ENCODE data around the gene SYNE3. TPM values are rescaled to one million over a fixed set of nuclear protein-coding genes. Genes with fewer than 3 reads are reported as not detected.

SYNE3 gene
- polyA plus RNA-seq, 1 donor (not counting 4 experiments of a cell fraction or from before 2014, with no cell fraction given) = 1.0 TPM

DNA sequence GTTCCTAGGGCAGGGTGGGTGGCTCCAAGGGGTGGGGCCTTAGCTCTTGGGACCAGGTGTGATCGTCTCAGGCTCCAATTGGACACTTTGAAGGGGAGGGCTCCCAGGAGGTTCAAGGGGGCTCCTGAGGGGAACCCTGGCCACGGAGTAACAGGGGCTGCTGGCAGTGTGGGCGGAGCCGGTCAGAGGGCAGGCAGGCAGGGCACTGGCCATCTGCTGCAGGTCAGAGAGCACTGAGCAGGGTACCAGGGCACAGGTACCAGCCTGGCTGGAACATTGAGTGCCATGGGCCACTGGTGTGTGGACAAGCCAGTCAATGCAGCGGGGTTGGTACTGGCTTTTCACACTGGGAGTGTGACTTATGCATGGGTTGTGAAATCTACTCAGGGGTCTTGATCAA is 32.2 kb downstream of the SYNE3 start:
- Histone ChIP-seq H3K4me2 (ENCODE audit: control insufficient read depth, extremely low read depth, insufficient read depth, low read depth, low read length) (no peak overlapping the region), H4K20me1 (ENCODE audit: control insufficient read depth, extremely low read depth, insufficient read depth, low read length) (peaks cover 5% of the 10 kb centered on the region), H3K79me2 (ENCODE audit: control insufficient read depth, insufficient read depth, low read length) (no peaks in the 10 kb centered on the region), H3K4me1 (ENCODE audit: control insufficient read depth, extremely low read depth, insufficient read depth, low read length) (peaks cover 22% of the 10 kb centered on the region), H3K36me3 (ENCODE audit: control insufficient read depth in 2 of 2, extremely low read depth in 1 of 2, insufficient read depth in 2 of 2, low read length in 2 of 2) (no peaks in the 10 kb centered on the region), H3K9me1 (ENCODE audit: control insufficient read depth, extremely low read depth, insufficient read depth, low read length) (peaks cover 7% of the 10 kb centered on the region), H3K9me3 (ENCODE audit: control insufficient read depth, low read depth, low read length) (no peaks in the 10 kb centered on the region), H3K4me3 (ENCODE audit: control insufficient read depth in 2 of 3, extremely low read depth in 1 of 3, insufficient read depth in 2 of 3, low read depth in 1 of 3, low read length in 3 of 3) (no peak overlapping the region), H3K27ac (ENCODE audit: control insufficient read depth, insufficient read depth, low read length) (no peak overlapping the region), H3K9ac (ENCODE audit: control insufficient read depth, extremely low read depth, insufficient read depth, low read length) (no peak overlapping the region), H2AFZ (ENCODE audit: control insufficient read depth, low read length) (no peak overlapping the region), H3K27me3 (ENCODE audit: control insufficient read depth, extremely low read depth, insufficient read depth, low read length) (no peaks in the 10 kb centered on the region)
- dilution Hi-C loops (cut with MboI; ENCODE audit: extremely low pct_ligation_motif_present, low sequenced_read_pairs) = no loop called here
- TF ChIP-seq EZH2 (IDR thresholded peaks at IDR 0.05; ENCODE audit: low read length) = no peak
- TF ChIP-seq, protein P1, sequence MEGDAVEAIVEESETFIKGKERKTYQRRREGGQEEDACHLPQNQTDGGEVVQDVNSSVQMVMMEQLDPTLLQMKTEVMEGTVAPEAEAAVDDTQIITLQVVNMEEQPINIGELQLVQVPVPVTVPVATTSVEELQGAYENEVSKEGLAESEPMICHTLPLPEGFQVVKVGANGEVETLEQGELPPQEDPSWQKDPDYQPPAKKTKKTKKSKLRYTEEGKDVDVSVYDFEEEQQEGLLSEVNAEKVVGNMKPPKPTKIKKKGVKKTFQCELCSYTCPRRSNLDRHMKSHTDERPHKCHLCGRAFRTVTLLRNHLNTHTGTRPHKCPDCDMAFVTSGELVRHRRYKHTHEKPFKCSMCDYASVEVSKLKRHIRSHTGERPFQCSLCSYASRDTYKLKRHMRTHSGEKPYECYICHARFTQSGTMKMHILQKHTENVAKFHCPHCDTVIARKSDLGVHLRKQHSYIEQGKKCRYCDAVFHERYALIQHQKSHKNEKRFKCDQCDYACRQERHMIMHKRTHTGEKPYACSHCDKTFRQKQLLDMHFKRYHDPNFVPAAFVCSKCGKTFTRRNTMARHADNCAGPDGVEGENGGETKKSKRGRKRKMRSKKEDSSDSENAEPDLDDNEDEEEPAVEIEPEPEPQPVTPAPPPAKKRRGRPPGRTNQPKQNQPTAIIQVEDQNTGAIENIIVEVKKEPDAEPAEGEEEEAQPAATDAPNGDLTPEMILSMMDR (optimal IDR thresholded peaks at IDR 0.05 in 1 of 3, IDR thresholded peaks at IDR 0.05 in 1 of 3, conservative IDR thresholded peaks at IDR 0.05 in 1 of 3; ENCODE audit: extremely low read depth in 1 of 3, insufficient read depth in 2 of 3, low read length in 3 of 3) = no peak
- no peak for DNase-seq (ENCODE audit: low read depth, low spot score)
- no peak for FAIRE-seq

DNA sequence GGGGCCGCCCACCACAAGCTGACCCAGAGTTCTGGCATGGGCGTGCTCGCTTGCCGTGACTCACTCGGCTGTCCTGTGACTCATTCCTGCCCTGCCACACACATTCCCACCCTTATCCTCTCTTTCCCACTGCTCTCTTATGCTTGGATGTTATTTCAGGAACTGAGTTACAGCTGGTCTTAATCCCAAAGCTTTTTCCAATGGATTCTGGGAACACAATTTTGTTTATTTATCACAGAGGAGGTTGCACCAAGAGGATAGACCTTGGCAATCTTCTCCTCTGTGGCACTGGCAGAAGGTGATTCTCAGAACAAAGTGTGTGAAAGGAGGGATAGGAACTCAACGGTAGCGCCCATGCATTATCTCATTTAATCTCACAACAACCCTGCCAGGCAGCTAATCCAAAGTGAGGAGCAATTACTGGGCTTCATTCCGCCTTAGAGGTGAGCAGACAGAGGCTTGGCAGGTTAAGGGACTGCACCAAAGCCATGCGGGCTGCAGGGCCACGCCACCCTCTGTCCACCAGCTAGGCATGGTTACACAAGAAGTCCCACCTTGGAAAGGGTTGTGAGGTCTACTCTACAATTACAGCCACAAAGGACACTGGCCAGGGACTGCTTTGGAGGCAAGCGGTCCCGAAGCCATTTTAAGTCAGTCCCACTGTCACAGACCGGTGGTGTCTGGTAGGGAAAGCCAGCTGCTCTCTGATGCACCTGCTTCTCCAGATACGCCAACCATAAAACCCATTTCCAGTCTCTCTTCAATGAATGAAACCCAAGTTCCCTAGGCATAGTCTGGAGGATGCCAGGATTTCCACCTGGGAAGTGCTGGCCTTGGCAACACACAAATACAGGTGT is 32.9 kb downstream of the SYNE3 start:
- Histone ChIP-seq H3K4me2 (ENCODE audit: control insufficient read depth, extremely low read depth, insufficient read depth, low read depth, low read length) (peak overlapping the region; percentile 59), H3K79me2 (ENCODE audit: control insufficient read depth, insufficient read depth, low read length) (no peaks in the 10 kb centered on the region), H3K9ac (ENCODE audit: control insufficient read depth, extremely low read depth, insufficient read depth, low read length) (no peak overlapping the region), H4K20me1 (ENCODE audit: control insufficient read depth, extremely low read depth, insufficient read depth, low read length) (peaks cover 5% of the 10 kb centered on the region), H3K4me1 (ENCODE audit: control insufficient read depth, extremely low read depth, insufficient read depth, low read length) (peaks cover 19% of the 10 kb centered on the region), H3K9me1 (ENCODE audit: control insufficient read depth, extremely low read depth, insufficient read depth, low read length) (peaks cover 7% of the 10 kb centered on the region), H3K9me3 (ENCODE audit: control insufficient read depth, low read depth, low read length) (no peaks in the 10 kb centered on the region), H3K27ac (ENCODE audit: control insufficient read depth, insufficient read depth, low read length) (no peak overlapping the region), H3K27me3 (ENCODE audit: control insufficient read depth, extremely low read depth, insufficient read depth, low read length) (no peaks in the 10 kb centered on the region), H3K4me3 (ENCODE audit: control insufficient read depth in 2 of 3, extremely low read depth in 1 of 3, insufficient read depth in 2 of 3, low read depth in 1 of 3, low read length in 3 of 3) (peak overlapping the region in 1 of 3 experiments; percentile 11), H2AFZ (ENCODE audit: control insufficient read depth, low read length) (no peak overlapping the region), H3K36me3 (ENCODE audit: control insufficient read depth in 2 of 2, extremely low read depth in 1 of 2, insufficient read depth in 2 of 2, low read length in 2 of 2) (no peaks in the 10 kb centered on the region)
- TF ChIP-seq, protein P1 (optimal IDR thresholded peaks at IDR 0.05 in 1 of 3, IDR thresholded peaks at IDR 0.05 in 1 of 3, conservative IDR thresholded peaks at IDR 0.05 in 1 of 3; ENCODE audit: extremely low read depth in 1 of 3, insufficient read depth in 2 of 3, low read length in 3 of 3) = no peak
- TF ChIP-seq EZH2 (IDR thresholded peaks at IDR 0.05; ENCODE audit: low read length) = no peak
- DNase-seq (ENCODE audit: low read depth, low spot score) (no peak), FAIRE-seq (peak; percentile 86)
- dilution Hi-C loops (cut with MboI; ENCODE audit: extremely low pct_ligation_motif_present, low sequenced_read_pairs) = no loop called here
